HepG2 (cell line): ENCODE measurements around the gene TXNL4A. TPM values are rescaled to one million over a fixed set of nuclear protein-coding genes. Genes with fewer than 3 reads are reported as not detected.
A peak's percentile ranks its signal among the peaks of the same experiment; 100 is the strongest.

Experiments
- ARNT2 ChIP-seq: sonication (generic); formaldehyde crosslinking; IDR thresholded peaks from 2 replicates; pipeline ENCODE4 v1.8.0; 2022; ENCODE audit warnings: mild to moderate bottlenecking, low read depth, missing genetic modification reagents, moderate library complexity
- ATF7-NPFF ChIP-seq: sonication (generic); formaldehyde crosslinking; IDR thresholded peaks from 2 replicates; pipeline ENCODE4 v1.8.1; 2023; ENCODE audit warnings: mild to moderate bottlenecking, low read depth, missing genetic modification reagents, moderate library complexity
- BCL6 ChIP-seq: IDR thresholded peaks from 2 replicates; pipeline ENCODE4 v1.6.1; 2016; ENCODE audit warnings: missing genetic modification reagents, missing compliant biosample characterization
- CCDC6 ChIP-seq: sonication (generic); formaldehyde crosslinking; IDR thresholded peaks from 2 replicates; pipeline ENCODE4 v1.8.1; 2022; ENCODE audit warnings: mild to moderate bottlenecking, missing genetic modification reagents, moderate library complexity
- DDIT3 ChIP-seq: sonication (generic); formaldehyde crosslinking; IDR thresholded peaks from 2 replicates; pipeline ENCODE4 v1.4.0; 2020; ENCODE audit warnings: mild to moderate bottlenecking, missing genetic modification reagents
- EEA1 ChIP-seq: sonication (generic); formaldehyde crosslinking; IDR thresholded peaks from 2 replicates; pipeline ENCODE4 v1.5.1; 2020; ENCODE audit warnings: mild to moderate bottlenecking, missing genetic modification reagents, borderline replicate concordance
- EZH2 ChIP-seq: conservative IDR thresholded peaks from 2 replicates; pipeline ENCODE4 v1.6.1; 2012; ENCODE audit warnings: mild to moderate bottlenecking, low read depth, low read length, moderate library complexity
- HIVEP1 ChIP-seq: sonication (generic); formaldehyde crosslinking; IDR thresholded peaks from 2 replicates; pipeline ENCODE4 v1.4.0; 2020; ENCODE audit warnings: mild to moderate bottlenecking, missing genetic modification reagents
- IRF2 ChIP-seq: IDR thresholded peaks from 2 replicates; pipeline ENCODE4 v1.6.1; 2018; ENCODE audit warnings: missing genetic modification reagents, missing compliant biosample characterization
- JUN ChIP-seq: sonication (generic); formaldehyde crosslinking; IDR thresholded peaks from 2 replicates; pipeline ENCODE4 v1.4.0; 2020; ENCODE audit warnings: mild to moderate bottlenecking, missing genetic modification reagents
- KDM5A ChIP-seq: fragments of 200-600 bp; sonication (generic); IDR thresholded peaks from 2 replicates; pipeline ENCODE4 v1.7.0; 2018; ENCODE audit warnings: antibody characterized with exemption, mild to moderate bottlenecking, low read length, borderline replicate concordance
- KLF11 ChIP-seq: IDR thresholded peaks from 2 replicates; pipeline ENCODE4 v1.6.1; 2016; ENCODE audit warnings: missing compliant biosample characterization
- MYNN ChIP-seq: sonication (generic); formaldehyde crosslinking; IDR thresholded peaks from 2 replicates; pipeline ENCODE4 v1.4.0; 2020; ENCODE audit warnings: mild to moderate bottlenecking, low read depth, missing genetic modification reagents
- PTBP1 ChIP-seq: fragments of 200-400 bp; formaldehyde crosslinking; IDR thresholded peaks from 2 replicates; pipeline ENCODE4 v1.6.1; 2018; ENCODE audit warnings: low read length, low read depth; ENCODE audit not compliant: poor library complexity, severe bottlenecking
- RBFOX2 ChIP-seq: fragments of 200-400 bp; formaldehyde crosslinking; IDR thresholded peaks from 2 replicates; pipeline ENCODE4 v1.6.1; 2017; ENCODE audit warnings: low read depth, mild to moderate bottlenecking, low read length
- SCMH1 ChIP-seq: sonication (generic); formaldehyde crosslinking; IDR thresholded peaks from 2 replicates; pipeline ENCODE4 v1.9.0; 2021; ENCODE audit warnings: missing genetic modification reagents, mild to moderate bottlenecking, borderline replicate concordance
- SNAPC5 ChIP-seq: sonication (generic); formaldehyde crosslinking; IDR thresholded peaks from 2 replicates; pipeline ENCODE4 v1.8.1; 2023; ENCODE audit warnings: mild to moderate bottlenecking, missing genetic modification reagents, borderline replicate concordance
- SP5 ChIP-seq: IDR thresholded peaks from 2 replicates; pipeline ENCODE4 v1.6.1; 2016; ENCODE audit warnings: low read depth, borderline replicate concordance
- TBP ChIP-seq: sonication (generic); formaldehyde crosslinking; IDR thresholded peaks from 2 replicates; pipeline ENCODE4 v1.5.0; 2020; ENCODE audit warnings: missing genetic modification reagents
- ZBTB14 ChIP-seq: sonication (generic); formaldehyde crosslinking; IDR thresholded peaks from 2 replicates; pipeline ENCODE4 v1.4.0; 2020; ENCODE audit warnings: missing genetic modification reagents
- ZBTB20 ChIP-seq: sonication (generic); formaldehyde crosslinking; IDR thresholded peaks from 2 replicates; pipeline ENCODE4 v1.8.1; 2023; ENCODE audit warnings: missing genetic modification reagents, low read depth, mild to moderate bottlenecking, borderline replicate concordance
- ZBTB7B ChIP-seq: sonication (generic); formaldehyde crosslinking; IDR thresholded peaks from 2 replicates; pipeline ENCODE4 v1.4.0; 2020; ENCODE audit warnings: missing genetic modification reagents
- ZFAT ChIP-seq: sonication (generic); formaldehyde crosslinking; conservative IDR thresholded peaks from 2 replicates; pipeline ENCODE4 v1.8.1; 2023; ENCODE audit warnings: missing genetic modification reagents, inconsistent platforms
- ZFP36 ChIP-seq: fragments of 150-350 bp; IDR thresholded peaks from 2 replicates; pipeline ENCODE4 v1.6.1; 2018; ENCODE audit warnings: borderline replicate concordance, low read length, low read depth; ENCODE audit not compliant: partially characterized antibody
- ZNF264 ChIP-seq: sonication (generic); formaldehyde crosslinking; IDR thresholded peaks from 2 replicates; pipeline ENCODE4 v1.4.0; 2020; ENCODE audit warnings: missing genetic modification reagents
- ZNF30 ChIP-seq: sonication (generic); formaldehyde crosslinking; IDR thresholded peaks from 2 replicates; pipeline ENCODE4 v1.5.0; 2020; ENCODE audit warnings: mild to moderate bottlenecking, missing genetic modification reagents
- ZNF34 ChIP-seq: sonication (generic); formaldehyde crosslinking; IDR thresholded peaks from 2 replicates; pipeline ENCODE4 v1.4.0; 2020; ENCODE audit warnings: mild to moderate bottlenecking, missing genetic modification reagents, borderline replicate concordance
- ZNF350 ChIP-seq: sonication (generic); formaldehyde crosslinking; IDR thresholded peaks from 2 replicates; pipeline ENCODE4 v1.4.0; 2020; ENCODE audit warnings: mild to moderate bottlenecking, low read depth, missing genetic modification reagents, borderline replicate concordance
- ZNF430 ChIP-seq: sonication (generic); formaldehyde crosslinking; IDR thresholded peaks from 2 replicates; pipeline ENCODE4 v1.9.0; 2021; ENCODE audit warnings: mild to moderate bottlenecking, missing genetic modification reagents
- ZNF737 ChIP-seq: sonication (generic); formaldehyde crosslinking; IDR thresholded peaks from 2 replicates; pipeline ENCODE4 v1.5.0; 2020; ENCODE audit warnings: missing genetic modification reagents, mild to moderate bottlenecking, borderline replicate concordance
- ZSCAN20 ChIP-seq: sonication (generic); formaldehyde crosslinking; IDR thresholded peaks from 2 replicates; pipeline ENCODE4 v1.4.0; 2020; ENCODE audit warnings: missing genetic modification reagents, mild to moderate bottlenecking, borderline replicate concordance
- polyA plus RNA-seq, 8 experiments: library from polyadenylated mRNA; depleted of rRNA in 3 of 8; stranded (reverse) in 7 of 8; unstranded in 1 of 8; fragments of >200 nt; fragmentation: Illumina TruSeq in 4 of 8; extraction: Trizol in 4 of 8; gene quantifications; 2 replicates each; pipeline versions ENCODE4 v1.2.1 to v1.2.3, GENCODE V29; 2011 to 2016; ENCODE audit warnings: low read depth in 4 of 8, missing spikeins in 1 of 8, mixed read lengths in 1 of 8; ENCODE audit not compliant: insufficient read depth in 1 of 8
- total RNA-seq, 5 experiments: library from RNA; depleted of rRNA; stranded (reverse); fragments of >200 nt; fragmentation: Illumina TruSeq; extraction: Trizol; gene quantifications; 2 replicates each; pipeline ENCODE4 v1.2.3, GENCODE V29; 2016; ENCODE audit warnings: low read depth in 1 of 5

Gene TXNL4A
- total and polyA plus RNA-seq, 2 of the 13 experiments (the other 11 are each of a cell fraction or from before 2014, with no cell fraction given): 172 to 202 TPM

GRCh38 chr18:79950515-79951341, 37.6 kb downstream of the TXNL4A start (continued):
- no peak for TF ChIP-seq ZBTB14
- no peak for TF ChIP-seq MYNN (CRISPR knock-in tag)
- TF ChIP-seq BCL6 (CRISPR knock-in tag): no peak
- no peak for TF ChIP-seq ZNF30 (CRISPR knock-in tag)
- TF ChIP-seq JUN (CRISPR knock-in tag): no peak
- peak; percentile 53; the same call in 1 of the 2 replicates for TF ChIP-seq RBFOX2
- TF ChIP-seq ARNT2 (CRISPR knock-in tag): no peak
- TF ChIP-seq SNAPC5 (CRISPR knock-in tag): no peak
- no peak for TF ChIP-seq ZFP36
- TF ChIP-seq TBP: no peak
- no peak for TF ChIP-seq ZBTB20 (CRISPR knock-in tag)
- no peak for TF ChIP-seq PTBP1
- TF ChIP-seq CCDC6 (CRISPR knock-in tag): 0 out of 2 replicates have a peak, but pooled peaks have one; percentile 1
- TF ChIP-seq SP5: no peak
- TF ChIP-seq ZSCAN20 (CRISPR knock-in tag): no peak
- no peak for TF ChIP-seq ZNF430 (CRISPR knock-in tag)
- TF ChIP-seq SCMH1 (CRISPR knock-in tag): no peak
- TF ChIP-seq ZNF737: no peak
- no peak for TF ChIP-seq ZNF264 (CRISPR knock-in tag)
- TF ChIP-seq ZNF350 (CRISPR knock-in tag): no peak
- TF ChIP-seq HIVEP1 (CRISPR knock-in tag): no peak
- no peak for TF ChIP-seq ZNF34 (CRISPR knock-in tag)
- no peak for TF ChIP-seq KLF11
- no peak for TF ChIP-seq EEA1
- no peak; the same call in 1 of the 2 replicates for TF ChIP-seq ATF7-NPFF (CRISPR knock-in tag)
- no peak for TF ChIP-seq EZH2
- TF ChIP-seq DDIT3: no peak
- no peak for TF ChIP-seq ZBTB7B
- no peak for TF ChIP-seq KDM5A
- no peak for TF ChIP-seq ZFAT
- no peak for TF ChIP-seq IRF2 (CRISPR knock-in tag)
